Measurements from ENCODE around the gene ADAM10. TPM values are rescaled to one million over a fixed set of nuclear protein-coding genes. Genes with fewer than 3 reads are reported as not detected.
A peak's percentile ranks its signal among the peaks of the same experiment; 100 is the strongest.

The ADAM10 gene
- total and polyA plus RNA-seq, 2 donors = 31.4 to 143 TPM

DNA sequence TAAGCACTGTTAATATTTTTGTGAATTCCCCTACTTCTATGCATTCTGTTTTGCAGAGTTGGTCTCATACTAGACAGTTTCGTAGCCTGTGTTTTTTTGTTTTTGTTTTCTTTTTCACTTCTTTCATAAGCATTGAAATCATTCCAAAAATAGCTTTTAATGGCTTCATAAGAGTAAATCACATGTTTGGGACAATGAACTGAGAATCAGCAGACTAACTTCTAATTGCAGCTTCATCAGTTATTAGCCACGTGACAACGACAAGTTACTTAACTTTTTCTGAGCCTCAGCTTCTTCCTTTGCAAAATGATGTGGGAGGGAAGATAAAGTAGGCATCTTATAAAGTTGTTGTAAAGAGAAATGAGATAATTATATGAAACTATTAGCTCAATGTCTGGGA lies 193.0 kb downstream of the ADAM10 start:
- no peak for DNase-seq (ENCODE audit: low read depth in 6 of 9, low spot score in 9 of 9)
- H3K27ac ChIP-seq (ENCODE audit: low read depth in 1 of 2, low read length in 1 of 2) = no peak overlapping the region
- peaks cover 18 to 42% of the 10 kb centered on the region in 2 donors for H3K4me1 ChIP-seq (ENCODE audit: control insufficient read depth in 2 of 2, insufficient read depth in 2 of 2, low read length in 2 of 2)
- H3K9me3 ChIP-seq (ENCODE audit: control insufficient read depth in 2 of 2, insufficient read depth in 1 of 2, low read length in 1 of 2) = peaks cover 0 to 4% of the 10 kb centered on the region in 2 donors
- no peaks in the 10 kb centered on the region for H3K36me3 ChIP-seq (ENCODE audit: control insufficient read depth in 2 of 2, insufficient read depth in 2 of 2, low read length in 1 of 2)
- no peak overlapping the region for H3K4me3 ChIP-seq (ENCODE audit: low read length in 2 of 2)
- H3K27me3 ChIP-seq (ENCODE audit: control insufficient read depth in 2 of 2, insufficient read depth in 1 of 2, low read length in 1 of 2) = no peaks in the 10 kb centered on the region
- 97% methylated on average over 3 of the region's 3 CpGs for WGBS

- no peaks in the 10 kb centered on the region for H3K36me3 ChIP-seq (ENCODE audit: control insufficient read depth in 2 of 2, insufficient read depth in 2 of 2, low read length in 1 of 2)
- no peak overlapping the region for H3K4me3 ChIP-seq (ENCODE audit: low read length in 2 of 2)
- peaks cover 0 to 4% of the 10 kb centered on the region in 2 donors for H3K9me3 ChIP-seq (ENCODE audit: control insufficient read depth in 2 of 2, insufficient read depth in 1 of 2, low read length in 1 of 2)
- 91% methylated on average over 2 of the region's 2 CpGs for WGBS
- H3K27me3 ChIP-seq (ENCODE audit: control insufficient read depth in 2 of 2, insufficient read depth in 1 of 2, low read length in 1 of 2) = no peaks in the 10 kb centered on the region
- DNase-seq (ENCODE audit: low read depth in 6 of 9, low spot score in 9 of 9) = no peak
- H3K4me1 ChIP-seq (ENCODE audit: control insufficient read depth in 2 of 2, insufficient read depth in 2 of 2, low read length in 2 of 2) = peaks cover 24 to 47% of the 10 kb centered on the region in 2 donors
- no peak overlapping the region for H3K27ac ChIP-seq (ENCODE audit: low read depth in 1 of 2, low read length in 1 of 2)
Measured at GRCh38 chr15:58556028-58556361, 193.5 kb downstream of the ADAM10 start.

DNA sequence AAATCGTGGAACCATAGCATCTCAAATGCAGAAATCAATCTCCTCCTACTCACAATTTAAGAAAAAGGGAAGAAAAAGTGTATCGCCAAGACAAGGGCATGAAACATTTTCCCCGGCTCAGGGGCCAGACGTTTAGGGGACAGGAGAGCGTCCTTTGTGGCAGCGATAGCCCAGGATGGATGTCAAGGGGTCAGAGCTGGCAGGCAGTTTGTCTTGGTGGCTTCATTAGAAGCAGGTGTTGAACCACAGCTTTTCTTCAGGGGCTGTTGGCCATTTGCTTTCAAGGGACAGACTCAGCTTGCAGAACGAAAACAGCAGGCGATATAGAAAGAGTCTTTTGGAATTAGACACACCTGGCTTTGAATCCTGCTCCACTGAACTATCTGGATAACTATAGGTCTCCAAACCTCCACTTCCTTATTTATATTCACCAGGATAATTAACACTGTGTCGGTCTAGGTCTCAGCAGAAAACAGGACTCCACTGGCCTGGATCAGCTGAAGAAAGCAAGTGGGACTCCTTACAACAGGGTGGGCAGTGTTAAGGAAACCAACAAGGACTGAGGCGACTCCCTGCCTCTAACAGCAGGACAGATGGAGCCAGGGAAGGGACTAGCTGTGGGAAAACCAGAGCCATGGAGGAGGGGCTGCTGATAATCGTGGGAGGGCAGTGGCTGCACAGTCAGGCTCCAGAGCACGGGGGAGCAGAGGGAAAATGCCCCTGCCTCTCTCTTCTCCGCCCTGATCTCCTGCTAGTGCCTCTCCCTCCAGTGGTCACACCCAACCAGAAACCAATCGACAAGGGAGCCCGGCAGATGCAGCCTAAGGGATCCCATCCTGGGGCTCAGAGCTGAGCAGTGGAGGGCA lies 194.1 kb downstream of the ADAM10 start:
- H3K4me3 ChIP-seq (ENCODE audit: low read length in 2 of 2) = no peak overlapping the region
- no peaks in the 10 kb centered on the region for H3K27me3 ChIP-seq (ENCODE audit: control insufficient read depth in 2 of 2, insufficient read depth in 1 of 2, low read length in 1 of 2)
- no peak for DNase-seq (ENCODE audit: low read depth in 6 of 9, low spot score in 9 of 9)
- H3K27ac ChIP-seq (ENCODE audit: low read depth in 1 of 2, low read length in 1 of 2) = no peak overlapping the region
- peaks cover 0 to 4% of the 10 kb centered on the region in 2 donors for H3K9me3 ChIP-seq (ENCODE audit: control insufficient read depth in 2 of 2, insufficient read depth in 1 of 2, low read length in 1 of 2)
- H3K36me3 ChIP-seq (ENCODE audit: control insufficient read depth in 2 of 2, insufficient read depth in 2 of 2, low read length in 1 of 2) = no peaks in the 10 kb centered on the region
- H3K4me1 ChIP-seq (ENCODE audit: control insufficient read depth in 2 of 2, insufficient read depth in 2 of 2, low read length in 2 of 2) = peaks cover 25 to 52% of the 10 kb centered on the region in 2 donors
- WGBS = 93% methylated on average over 15 of the region's 15 CpGs

DNA sequence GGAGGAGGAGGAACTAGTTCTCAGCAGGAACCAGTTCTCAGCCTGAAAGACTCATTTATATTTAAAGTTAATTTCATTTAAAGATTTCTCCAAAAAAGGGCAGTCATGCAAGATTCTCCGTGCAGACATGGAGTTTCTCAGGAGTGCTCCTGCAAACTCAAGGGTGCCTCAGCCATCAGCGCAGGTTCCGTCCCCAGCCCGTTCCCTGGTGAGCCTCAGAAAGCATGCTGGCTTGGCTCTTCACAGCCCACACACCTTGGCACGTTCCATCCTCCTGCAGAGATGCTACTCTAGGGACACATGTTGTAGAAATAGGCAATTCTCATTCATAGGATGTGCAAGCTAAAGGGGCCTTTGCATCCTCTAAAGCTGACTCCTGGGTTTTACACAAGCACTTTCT lies 194.7 kb downstream of the ADAM10 start:
- H3K27me3 ChIP-seq (ENCODE audit: control insufficient read depth in 2 of 2, insufficient read depth in 1 of 2, low read length in 1 of 2) = no peaks in the 10 kb centered on the region
- H3K36me3 ChIP-seq (ENCODE audit: control insufficient read depth in 2 of 2, insufficient read depth in 2 of 2, low read length in 1 of 2) = no peaks in the 10 kb centered on the region
- no peak overlapping the region for H3K4me3 ChIP-seq (ENCODE audit: low read length in 2 of 2)
- 97% methylated on average over 5 of the region's 5 CpGs for WGBS
- peaks cover 0 to 4% of the 10 kb centered on the region in 2 donors for H3K9me3 ChIP-seq (ENCODE audit: control insufficient read depth in 2 of 2, insufficient read depth in 1 of 2, low read length in 1 of 2)
- peaks cover 25 to 57% of the 10 kb centered on the region in 2 donors for H3K4me1 ChIP-seq (ENCODE audit: control insufficient read depth in 2 of 2, insufficient read depth in 2 of 2, low read length in 2 of 2)
- no peak for DNase-seq (ENCODE audit: low read depth in 6 of 9, low spot score in 9 of 9)
- H3K27ac ChIP-seq (ENCODE audit: low read depth in 1 of 2, low read length in 1 of 2) = no peak overlapping the region

GRCh38 chr15:58553365-58553918 lies 196.1 kb downstream of the ADAM10 start:
- peak overlapping the region; percentile 19 to 37 for H3K27ac ChIP-seq (ENCODE audit: low read depth in 1 of 2, low read length in 1 of 2)
- H3K27me3 ChIP-seq (ENCODE audit: control insufficient read depth in 2 of 2, insufficient read depth in 1 of 2, low read length in 1 of 2) = no peaks in the 10 kb centered on the region
- H3K4me1 ChIP-seq (ENCODE audit: control insufficient read depth in 2 of 2, insufficient read depth in 2 of 2, low read length in 2 of 2) = peaks cover 25 to 57% of the 10 kb centered on the region in 2 donors
- WGBS = 65% methylated on average over 10 of the region's 10 CpGs
- no peak overlapping the region for H3K4me3 ChIP-seq (ENCODE audit: low read length in 2 of 2)
- no peaks in the 10 kb centered on the region for H3K36me3 ChIP-seq (ENCODE audit: control insufficient read depth in 2 of 2, insufficient read depth in 2 of 2, low read length in 1 of 2)
- H3K9me3 ChIP-seq (ENCODE audit: control insufficient read depth in 2 of 2, insufficient read depth in 1 of 2, low read length in 1 of 2) = peaks cover 0 to 3% of the 10 kb centered on the region in 2 donors
- DNase-seq (ENCODE audit: low read depth in 6 of 9, low spot score in 9 of 9) = peak in 2 of 9 donors; percentile 31 to 47

GRCh38 chr15:58552505-58553364 lies 196.8 kb downstream of the ADAM10 start:
- no peaks in the 10 kb centered on the region for H3K27me3 ChIP-seq (ENCODE audit: control insufficient read depth in 2 of 2, insufficient read depth in 1 of 2, low read length in 1 of 2)
- H3K4me3 ChIP-seq (ENCODE audit: low read length in 2 of 2) = no peak overlapping the region
- no peaks in the 10 kb centered on the region for H3K9me3 ChIP-seq (ENCODE audit: control insufficient read depth in 2 of 2, insufficient read depth in 1 of 2, low read length in 1 of 2)
- WGBS = 94% methylated on average over 24 of the region's 24 CpGs
- H3K36me3 ChIP-seq (ENCODE audit: control insufficient read depth in 2 of 2, insufficient read depth in 2 of 2, low read length in 1 of 2) = no peaks in the 10 kb centered on the region
- H3K27ac ChIP-seq (ENCODE audit: low read depth in 1 of 2, low read length in 1 of 2) = peak overlapping the region in 1 of 2 donors; percentile 86
- no peak for DNase-seq (ENCODE audit: low read depth in 6 of 9, low spot score in 9 of 9)
- peaks cover 25 to 57% of the 10 kb centered on the region in 2 donors for H3K4me1 ChIP-seq (ENCODE audit: control insufficient read depth in 2 of 2, insufficient read depth in 2 of 2, low read length in 2 of 2)

DNA sequence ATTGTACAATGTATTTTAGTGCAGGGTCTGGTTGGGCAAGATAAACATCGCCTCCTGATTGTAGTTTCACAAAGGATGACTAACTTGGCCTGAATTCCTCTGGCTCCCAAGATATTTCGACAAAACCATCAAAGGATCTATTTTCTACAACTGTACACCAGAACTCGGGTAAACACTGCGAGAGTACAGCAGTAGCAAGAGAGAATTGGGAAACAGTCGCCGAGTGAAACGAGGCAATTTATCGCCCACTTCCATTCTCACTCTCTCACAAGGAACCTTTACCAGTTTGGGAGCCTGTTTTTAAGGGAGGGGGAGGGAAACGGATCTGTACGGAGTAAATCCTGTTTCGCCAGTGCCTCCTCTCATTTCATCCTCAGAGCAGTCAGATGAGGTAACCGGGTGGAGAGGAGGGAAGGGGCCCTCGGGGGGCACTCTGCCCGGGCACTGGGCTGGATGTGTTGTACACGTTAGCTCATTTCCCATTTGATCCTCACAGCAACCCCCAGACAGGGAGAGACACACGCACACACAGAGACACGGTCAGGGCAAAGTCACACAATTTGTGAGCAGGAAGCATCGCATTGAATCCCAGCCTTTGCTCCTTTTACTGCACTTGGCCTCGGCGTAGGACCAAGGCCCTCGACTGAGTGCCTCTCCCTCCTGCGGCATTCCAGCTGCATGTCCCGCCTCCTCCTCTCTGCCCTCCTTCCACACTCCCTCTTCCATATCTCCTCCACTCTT lies 197.6 kb downstream of the ADAM10 start:
- Histone ChIP-seq H3K27me3 (ENCODE audit: control insufficient read depth in 2 of 2, insufficient read depth in 1 of 2, low read length in 1 of 2) (no peaks in the 10 kb centered on the region), H3K4me3 (ENCODE audit: low read length in 2 of 2) (no peak overlapping the region), H3K4me1 (ENCODE audit: control insufficient read depth in 2 of 2, insufficient read depth in 2 of 2, low read length in 2 of 2) (peaks cover 25 to 64% of the 10 kb centered on the region in 2 donors), H3K36me3 (ENCODE audit: control insufficient read depth in 2 of 2, insufficient read depth in 2 of 2, low read length in 1 of 2) (no peaks in the 10 kb centered on the region), H3K27ac (ENCODE audit: low read depth in 1 of 2, low read length in 1 of 2) (peak overlapping the region in 1 of 2 donors; percentile 86), H3K9me3 (ENCODE audit: control insufficient read depth in 2 of 2, insufficient read depth in 1 of 2, low read length in 1 of 2) (no peaks in the 10 kb centered on the region)
- WGBS = 69% methylated on average over 23 of the region's 23 CpGs
- peak in 8 of 9 donors; percentile 33 to 75 (median 48) for DNase-seq (ENCODE audit: low read depth in 6 of 9, low spot score in 9 of 9)

- peak overlapping the region in 1 of 2 donors; percentile 86 for H3K27ac ChIP-seq (ENCODE audit: low read depth in 1 of 2, low read length in 1 of 2)
- H3K27me3 ChIP-seq (ENCODE audit: control insufficient read depth in 2 of 2, insufficient read depth in 1 of 2, low read length in 1 of 2) = no peaks in the 10 kb centered on the region
- WGBS = 26% methylated on average over 10 of the region's 10 CpGs
- no peaks in the 10 kb centered on the region for H3K36me3 ChIP-seq (ENCODE audit: control insufficient read depth in 2 of 2, insufficient read depth in 2 of 2, low read length in 1 of 2)
- DNase-seq (ENCODE audit: low read depth in 6 of 9, low spot score in 9 of 9) = peak in 3 of 9 donors; percentile 35 to 51 (median 44)
- H3K9me3 ChIP-seq (ENCODE audit: control insufficient read depth in 2 of 2, insufficient read depth in 1 of 2, low read length in 1 of 2) = no peaks in the 10 kb centered on the region
- H3K4me1 ChIP-seq (ENCODE audit: control insufficient read depth in 2 of 2, insufficient read depth in 2 of 2, low read length in 2 of 2) = peaks cover 25 to 68% of the 10 kb centered on the region in 2 donors
- no peak overlapping the region for H3K4me3 ChIP-seq (ENCODE audit: low read length in 2 of 2)
Measured at GRCh38 chr15:58551084-58551763, 198.3 kb downstream of the ADAM10 start.
